GM12892 (cell line): Measurements from ENCODE around the gene RAP1GAP.

Source experiments
- DNase-seq: peaks from one replicate; pipeline ENCODE4 v3.0.0; 2011; ENCODE audit not compliant: insufficient read length
- FAIRE-seq: peaks from 2 replicates; lab custom pipeline; 2011; peaks lifted over from hg19 to GRCh38; lab: Jason Lieb, UNC
- POLR2A ChIP-seq: IDR thresholded peaks from 2 replicates; pipeline ENCODE4 v1.6.1; 2011; ENCODE audit warnings: low read depth, low read length, control low read depth
- POLR2AphosphoS5 ChIP-seq: IDR thresholded peaks from 2 replicates; pipeline ENCODE4 v1.6.1; 2011; ENCODE audit warnings: low read depth, low read length, control low read depth
- TAF1 ChIP-seq: IDR thresholded peaks from 2 replicates; pipeline ENCODE4 v1.6.1; 2011; ENCODE audit warnings: low read depth, mild to moderate bottlenecking, control low read depth, low read length, borderline replicate concordance

The RAP1GAP gene

GRCh38 chr1:21585037-21585436, 84.1 kb downstream of the RAP1GAP start:
- FAIRE-seq, result no peak

GRCh38 chr1:21584096-21584495, 85.1 kb downstream of the RAP1GAP start:
- TF ChIP-seq POLR2A (no peak), TAF1 (no peak), POLR2AphosphoS5 (no peak)
- FAIRE-seq (no peak), DNase-seq (no peak)

More at GRCh38 chr1:21585037-21585436, 84.1 kb downstream of the RAP1GAP start:
- TF ChIP-seq TAF1 (no peak), POLR2A (no peak), POLR2AphosphoS5 (no peak)
- no peak for DNase-seq

- TF ChIP-seq POLR2AphosphoS5 (no peak), TAF1 (no peak)
- FAIRE-seq (no peak), DNase-seq (no peak)
Observed at GRCh38 chr1:21579791-21580190, 89.4 kb downstream of the RAP1GAP start.

- no peak for FAIRE-seq
- no peak for DNase-seq
- TF ChIP-seq POLR2AphosphoS5, result no peak
- no peak for TF ChIP-seq TAF1
- TF ChIP-seq POLR2A, result no peak
Observed at GRCh38 chr1:21577933-21578332, 91.2 kb downstream of the RAP1GAP start.

GRCh38 chr1:21577324-21577723, 91.8 kb downstream of the RAP1GAP start:
- FAIRE-seq (no peak), DNase-seq (no peak)
- TF ChIP-seq POLR2AphosphoS5, result no peak
- no peak for TF ChIP-seq POLR2A
- TF ChIP-seq TAF1, result no peak

GRCh38 chr1:21576798-21577187, 92.4 kb downstream of the RAP1GAP start:
- no peak for TF ChIP-seq POLR2AphosphoS5
- TF ChIP-seq POLR2A, result no peak
- TF ChIP-seq TAF1, result no peak
- no peak for DNase-seq
- no peak for FAIRE-seq

- FAIRE-seq (no peak), DNase-seq (no peak)
- no peak for TF ChIP-seq TAF1
- no peak for TF ChIP-seq POLR2A
- no peak for TF ChIP-seq POLR2AphosphoS5
Observed at GRCh38 chr1:21576031-21576797, 92.9 kb downstream of the RAP1GAP start.

GRCh38 chr1:21575351-21575942, 93.7 kb downstream of the RAP1GAP start:
- no peak for FAIRE-seq
- no peak for TF ChIP-seq POLR2AphosphoS5
- TF ChIP-seq TAF1, result no peak
- TF ChIP-seq POLR2A, result no peak
- DNase-seq, result no peak

GRCh38 chr1:21574466-21575151, 94.5 kb downstream of the RAP1GAP start:
- FAIRE-seq, result no peak
- DNase-seq, result no peak
- TF ChIP-seq TAF1 (no peak), POLR2AphosphoS5 (no peak), POLR2A (no peak)

- DNase-seq (no peak), FAIRE-seq (no peak)
- no peak for TF ChIP-seq POLR2A
- no peak for TF ChIP-seq POLR2AphosphoS5
- no peak for TF ChIP-seq TAF1
Observed at GRCh38 chr1:21573971-21574465, 95.1 kb downstream of the RAP1GAP start.

- TF ChIP-seq POLR2A, result no peak
- TF ChIP-seq POLR2AphosphoS5, result no peak
- no peak for TF ChIP-seq TAF1
- DNase-seq (no peak), FAIRE-seq (no peak)
Observed at GRCh38 chr1:21573475-21573874, 95.7 kb downstream of the RAP1GAP start.
